ENCODE measurements around the gene DEPDC1. TPM values are rescaled to one million over a fixed set of nuclear protein-coding genes. Genes with fewer than 3 reads are reported as not detected.

The DEPDC1 gene
- total RNA-seq, 1 experiment from 2014 or later = 41.7 TPM

DNA sequence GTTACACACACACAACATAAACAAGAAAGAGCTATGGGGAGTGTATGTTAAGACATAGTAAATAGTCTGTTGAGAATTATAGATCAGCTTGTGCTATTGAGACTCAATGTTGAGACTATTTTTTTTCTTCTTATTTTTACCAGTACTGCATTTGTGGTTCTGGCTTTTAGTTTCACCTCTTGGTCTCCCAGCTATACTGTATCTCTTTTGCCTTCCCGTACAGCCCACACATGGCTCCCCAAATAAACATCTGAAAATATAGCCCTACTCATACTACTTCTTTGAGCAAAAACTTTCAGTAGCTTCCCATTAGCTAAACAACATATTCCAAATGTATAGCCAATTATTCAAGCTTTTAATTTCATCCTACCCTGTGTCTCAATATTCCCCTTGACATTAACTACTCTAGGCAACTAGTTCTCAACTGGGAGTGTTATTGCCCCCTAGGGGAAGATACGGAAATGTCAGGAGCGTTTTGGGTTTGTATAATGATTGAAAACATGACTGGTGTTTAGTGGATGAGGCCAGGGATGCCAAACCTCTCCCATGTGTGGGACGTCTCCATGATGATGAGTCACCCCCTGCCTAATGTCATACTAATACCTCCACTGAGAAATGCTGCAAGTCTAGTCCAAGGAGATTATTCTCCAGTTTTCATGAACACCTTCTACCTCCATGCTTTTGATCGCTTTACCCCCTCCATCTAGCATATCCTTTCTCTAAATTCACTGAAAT lies 53.9 kb downstream of the DEPDC1 start:
- Mint-ChIP-seq H3K27me3 (ENCODE audit: unreplicated experiment) (no peaks in the 10 kb centered on the region), H3K9me3 (ENCODE audit: low read depth, unreplicated experiment) (no peaks in the 10 kb centered on the region), H3K4me1 (ENCODE audit: low read depth, unreplicated experiment) (peaks cover 24% of the 10 kb centered on the region), H3K4me3 (ENCODE audit: low read depth, unreplicated experiment) (no peak overlapping the region), H3K36me3 (ENCODE audit: insufficient read depth, unreplicated experiment) (no peaks in the 10 kb centered on the region), H3K27ac (ENCODE audit: unreplicated experiment) (no peak overlapping the region)
- intact Hi-C loops (cut with micrococcal nuclease; ENCODE audit: unreplicated experiment) = loop anchor here (1.0 to 5.0 kb wide), 3 partner anchors 101 to 323 kb away; no protein-coding TSS in a partner anchor
- no TSS peak for BruUV-seq (replicated peaks)
- TF ChIP-seq CTCF (IDR thresholded peaks at IDR 0.05; ENCODE audit: unreplicated experiment) = peak; percentile 41
- CTCF ChIA-PET = interaction anchor here (1.0 to 1.8 kb wide), 6 partner anchors 59 to 327 kb away, joined by 3 to 16 read pairs (median 5); no protein-coding TSS in a partner anchor
- DNase-seq = peak; percentile 67

GRCh38 chr1:68442006-68442405 lies 54.9 kb downstream of the DEPDC1 start:
- no peak overlapping the region for H3K4me3 Mint-ChIP-seq (ENCODE audit: low read depth, unreplicated experiment)
- CTCF ChIA-PET = interaction anchor here (1.0 to 1.7 kb wide), 5 partner anchors 58 to 326 kb away, joined by 3 to 8 read pairs (median 3); no protein-coding TSS in a partner anchor
- no TSS peak for BruUV-seq (replicated peaks)
- no peaks in the 10 kb centered on the region for H3K27me3 Mint-ChIP-seq (ENCODE audit: unreplicated experiment)
- no peak for DNase-seq
- no peaks in the 10 kb centered on the region for H3K9me3 Mint-ChIP-seq (ENCODE audit: low read depth, unreplicated experiment)
- peaks cover 24% of the 10 kb centered on the region for H3K4me1 Mint-ChIP-seq (ENCODE audit: low read depth, unreplicated experiment)
- no peak for TF ChIP-seq CTCF (IDR thresholded peaks at IDR 0.05; ENCODE audit: unreplicated experiment)
- H3K27ac Mint-ChIP-seq (ENCODE audit: unreplicated experiment) = no peak overlapping the region
- intact Hi-C loops (cut with micrococcal nuclease; ENCODE audit: unreplicated experiment) = loop anchor here (2.0 to 5.0 kb wide), 2 partner anchors 100 to 121 kb away; no protein-coding TSS in a partner anchor
- H3K36me3 Mint-ChIP-seq (ENCODE audit: insufficient read depth, unreplicated experiment) = no peaks in the 10 kb centered on the region

GRCh38 chr1:68438310-68438709 lies 58.6 kb downstream of the DEPDC1 start:
- peaks cover 19% of the 10 kb centered on the region for H3K4me1 Mint-ChIP-seq (ENCODE audit: low read depth, unreplicated experiment)
- peak overlapping the region; percentile 48 for H3K4me3 Mint-ChIP-seq (ENCODE audit: low read depth, unreplicated experiment)
- peak overlapping the region; percentile 36 for H3K27ac Mint-ChIP-seq (ENCODE audit: unreplicated experiment)
- H3K27me3 Mint-ChIP-seq (ENCODE audit: unreplicated experiment) = no peaks in the 10 kb centered on the region
- intact Hi-C loops (cut with micrococcal nuclease; ENCODE audit: unreplicated experiment) = no loop called here
- CTCF ChIA-PET = interaction anchor here (1.4 kb wide), 1 partner anchor 54 kb away, joined by 3 read pairs; no protein-coding TSS in a partner anchor
- H3K36me3 Mint-ChIP-seq (ENCODE audit: insufficient read depth, unreplicated experiment) = no peaks in the 10 kb centered on the region
- no peaks in the 10 kb centered on the region for H3K9me3 Mint-ChIP-seq (ENCODE audit: low read depth, unreplicated experiment)
- no peak for DNase-seq
- BruUV-seq (replicated peaks) = no TSS peak
- no peak for TF ChIP-seq CTCF (IDR thresholded peaks at IDR 0.05; ENCODE audit: unreplicated experiment)

- no peak for DNase-seq
- Mint-ChIP-seq H3K27ac (ENCODE audit: unreplicated experiment) (no peak overlapping the region), H3K4me3 (ENCODE audit: low read depth, unreplicated experiment) (no peak overlapping the region), H3K4me1 (ENCODE audit: low read depth, unreplicated experiment) (peaks cover 4% of the 10 kb centered on the region), H3K9me3 (ENCODE audit: low read depth, unreplicated experiment) (no peaks in the 10 kb centered on the region), H3K36me3 (ENCODE audit: insufficient read depth, unreplicated experiment) (no peaks in the 10 kb centered on the region), H3K27me3 (ENCODE audit: unreplicated experiment) (no peaks in the 10 kb centered on the region)
- intact Hi-C loops (cut with micrococcal nuclease; ENCODE audit: unreplicated experiment) = no loop called here
- CTCF ChIA-PET = no interaction called here
- BruUV-seq (replicated peaks) = no TSS peak
- TF ChIP-seq CTCF (IDR thresholded peaks at IDR 0.05; ENCODE audit: unreplicated experiment) = no peak
Observed at GRCh38 chr1:68433395-68433794, 63.5 kb downstream of the DEPDC1 start.

Data from Calu3 (cell line).